Measurements from ENCODE around the gene PCSK2. TPM values are rescaled to one million over a fixed set of nuclear protein-coding genes. Genes with fewer than 3 reads are reported as not detected.

The PCSK2 gene
- polyA plus RNA-seq, 3 donors = not detected

- no peaks in the 10 kb centered on the region for H3K79me2 ChIP-seq (ENCODE audit: insufficient read depth, low read length)
Measured at GRCh38 chr20:17379651-17380050, 152.8 kb downstream of the PCSK2 start.

GRCh38 chr20:17380801-17381200 is 154.0 kb downstream of the PCSK2 start:
- no CpG with 5 or more reads among the region's 4 CpGs for WGBS (ENCODE audit: insufficient coverage)
- H3K36me3 Mint-ChIP-seq = no peaks in the 10 kb centered on the region
- no peak overlapping the region for H3K27ac ChIP-seq (ENCODE audit: low read depth in 1 of 2, low read length in 2 of 2)

More at GRCh38 chr20:17379651-17380050, 152.8 kb downstream of the PCSK2 start:
- no peaks in the 10 kb centered on the region for H3K4me1 ChIP-seq (ENCODE audit: control insufficient read depth in 1 of 2, insufficient read depth in 2 of 2, low read length in 2 of 2)
- no peak overlapping the region for H3K4me3 ChIP-seq (replicated peaks in 1 of 3; ENCODE audit: low read depth in 2 of 3, low read length in 3 of 3)
- H3K36me3 Mint-ChIP-seq = no peaks in the 10 kb centered on the region
- H3K4me2 ChIP-seq (replicated peaks; ENCODE audit: extremely low read depth, low read length, poor library complexity, severe bottlenecking) = no peak overlapping the region
- no peak overlapping the region for H3K9ac ChIP-seq (ENCODE audit: insufficient read depth, low read length, poor library complexity, severe bottlenecking)
- H3K27ac ChIP-seq (ENCODE audit: low read depth in 1 of 2, low read length in 2 of 2) = no peak overlapping the region
- no peaks in the 10 kb centered on the region for H3K9me3 ChIP-seq (replicated peaks in 1 of 2; ENCODE audit: control insufficient read depth in 1 of 2, insufficient read depth in 1 of 2, low read length in 2 of 2)
- H3K36me3 ChIP-seq (replicated peaks in 1 of 2; ENCODE audit: control insufficient read depth in 1 of 2, insufficient read depth in 2 of 2, low read length in 2 of 2) = no peaks in the 10 kb centered on the region
- no peak for DNase-seq
- H3K4me3 Mint-ChIP-seq = no peak overlapping the region
- no peaks in the 10 kb centered on the region for H4K20me1 ChIP-seq (ENCODE audit: insufficient read depth, low read length)
- intact Hi-C loops (cut with micrococcal nuclease) = loop anchor here in 1 of 2 donors (5.0 kb wide), 1 partner anchor 47 kb away; no protein-coding TSS in a partner anchor
- no peaks in the 10 kb centered on the region for H3K4me1 Mint-ChIP-seq
- H3K27me3 Mint-ChIP-seq (ENCODE audit: low read depth in 3 of 3) = no peaks in the 10 kb centered on the region
- no peak overlapping the region for H3K27ac Mint-ChIP-seq
- 100% methylated on average over 1 of the region's 2 CpGs for WGBS (ENCODE audit: insufficient coverage)
- H2AFZ ChIP-seq (ENCODE audit: insufficient read depth, low read depth, low read length, poor library complexity, severe bottlenecking) = no peak overlapping the region
- H3K9me3 Mint-ChIP-seq = peaks cover 0 to 4% (median 2%) of the 10 kb centered on the region in 7 donors
- no peaks in the 10 kb centered on the region for H3K27me3 ChIP-seq (ENCODE audit: control insufficient read depth in 2 of 2, insufficient read depth in 2 of 2, low read length in 2 of 2)
- no peak for TF ChIP-seq CTCF (IDR thresholded peaks at IDR 0.05)

More at GRCh38 chr20:17380801-17381200, 154.0 kb downstream of the PCSK2 start:
- no peak overlapping the region for H3K27ac Mint-ChIP-seq
- Histone ChIP-seq H3K36me3 (replicated peaks in 1 of 2; ENCODE audit: control insufficient read depth in 1 of 2, insufficient read depth in 2 of 2, low read length in 2 of 2) (no peaks in the 10 kb centered on the region), H3K9me3 (replicated peaks in 1 of 2; ENCODE audit: control insufficient read depth in 1 of 2, insufficient read depth in 1 of 2, low read length in 2 of 2) (no peaks in the 10 kb centered on the region), H2AFZ (ENCODE audit: insufficient read depth, low read depth, low read length, poor library complexity, severe bottlenecking) (no peak overlapping the region), H3K79me2 (ENCODE audit: insufficient read depth, low read length) (no peaks in the 10 kb centered on the region), H3K4me1 (ENCODE audit: control insufficient read depth in 1 of 2, insufficient read depth in 2 of 2, low read length in 2 of 2) (no peaks in the 10 kb centered on the region), H3K4me3 (replicated peaks in 1 of 3; ENCODE audit: low read depth in 2 of 3, low read length in 3 of 3) (no peak overlapping the region), H3K4me2 (replicated peaks; ENCODE audit: extremely low read depth, low read length, poor library complexity, severe bottlenecking) (no peak overlapping the region), H4K20me1 (ENCODE audit: insufficient read depth, low read length) (no peaks in the 10 kb centered on the region), H3K27me3 (ENCODE audit: control insufficient read depth in 2 of 2, insufficient read depth in 2 of 2, low read length in 2 of 2) (no peaks in the 10 kb centered on the region), H3K9ac (ENCODE audit: insufficient read depth, low read length, poor library complexity, severe bottlenecking) (no peak overlapping the region)
- no peaks in the 10 kb centered on the region for H3K27me3 Mint-ChIP-seq (ENCODE audit: low read depth in 3 of 3)
- no peak for TF ChIP-seq CTCF (IDR thresholded peaks at IDR 0.05)
- no peaks in the 10 kb centered on the region for H3K4me1 Mint-ChIP-seq
- H3K9me3 Mint-ChIP-seq = peaks cover 0 to 4% (median 2%) of the 10 kb centered on the region in 7 donors
- intact Hi-C loops (cut with micrococcal nuclease) = loop anchor here in 1 of 2 donors (5.0 kb wide), 1 partner anchor 48 kb away; no protein-coding TSS in a partner anchor
- no peak for DNase-seq
- H3K4me3 Mint-ChIP-seq = no peak overlapping the region

Data from CD14-positive monocyte (primary cell).